Esophagus muscularis mucosa (tissue), 3 donors: ENCODE data around the gene PRCP.

Source experiments
- POLR2AphosphoS5 ChIP-seq, 2 donors: sonication (generic); formaldehyde crosslinking; IDR thresholded peaks; one replicate each; pipeline ENCODE4 v1.6.1; 2017; ENCODE audit warnings: antibody characterized with exemption in 2 of 2
- TF ChIP-seq, protein P1 (sequence below), 3 experiments: fragments of 200-600 bp in 2 of 3; fragments of 450-650 bp in 1 of 3; sonication (generic) in 2 of 3; IDR thresholded peaks; one replicate each; pipeline ENCODE4 v1.5.1; 2017 to 2019; ENCODE audit warnings: antibody characterized with exemption in 3 of 3, mild to moderate bottlenecking in 2 of 3, moderate library complexity in 1 of 3

DNA sequence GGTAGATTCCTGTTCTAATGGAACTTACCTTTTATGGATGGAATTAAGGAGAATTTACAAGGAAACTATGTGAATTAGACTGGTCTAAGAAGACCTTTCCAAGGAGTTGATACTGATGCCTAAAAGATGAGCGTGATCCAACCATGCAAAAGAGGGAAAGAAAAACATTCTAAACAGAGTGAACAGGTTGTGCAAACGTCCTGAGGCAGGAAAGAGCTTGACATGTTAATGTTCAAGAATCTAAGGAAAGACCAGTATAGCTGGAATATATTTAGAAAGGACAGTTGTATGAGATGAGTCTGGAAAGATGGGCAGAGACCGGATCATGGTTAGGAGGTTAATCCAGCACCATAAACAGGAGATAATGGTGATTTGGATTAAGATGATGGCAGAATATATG lies 2.6 kb upstream of the PRCP start:
- TF ChIP-seq, protein P1, sequence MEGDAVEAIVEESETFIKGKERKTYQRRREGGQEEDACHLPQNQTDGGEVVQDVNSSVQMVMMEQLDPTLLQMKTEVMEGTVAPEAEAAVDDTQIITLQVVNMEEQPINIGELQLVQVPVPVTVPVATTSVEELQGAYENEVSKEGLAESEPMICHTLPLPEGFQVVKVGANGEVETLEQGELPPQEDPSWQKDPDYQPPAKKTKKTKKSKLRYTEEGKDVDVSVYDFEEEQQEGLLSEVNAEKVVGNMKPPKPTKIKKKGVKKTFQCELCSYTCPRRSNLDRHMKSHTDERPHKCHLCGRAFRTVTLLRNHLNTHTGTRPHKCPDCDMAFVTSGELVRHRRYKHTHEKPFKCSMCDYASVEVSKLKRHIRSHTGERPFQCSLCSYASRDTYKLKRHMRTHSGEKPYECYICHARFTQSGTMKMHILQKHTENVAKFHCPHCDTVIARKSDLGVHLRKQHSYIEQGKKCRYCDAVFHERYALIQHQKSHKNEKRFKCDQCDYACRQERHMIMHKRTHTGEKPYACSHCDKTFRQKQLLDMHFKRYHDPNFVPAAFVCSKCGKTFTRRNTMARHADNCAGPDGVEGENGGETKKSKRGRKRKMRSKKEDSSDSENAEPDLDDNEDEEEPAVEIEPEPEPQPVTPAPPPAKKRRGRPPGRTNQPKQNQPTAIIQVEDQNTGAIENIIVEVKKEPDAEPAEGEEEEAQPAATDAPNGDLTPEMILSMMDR (IDR thresholded peaks at IDR 0.05) = no peak
- no peak for TF ChIP-seq POLR2AphosphoS5 (IDR thresholded peaks at IDR 0.05)
